Pulmonary artery endothelial cell (primary cell): ENCODE measurements around the gene SOST. TPM values are rescaled to one million over a fixed set of nuclear protein-coding genes. Genes with fewer than 3 reads are reported as not detected.

ENCODE experiments used
- DNase-seq: peaks from one replicate; pipeline ENCODE4 v3.0.0-alpha.2; 2011; ENCODE audit warnings: low read depth, low spot score
- total RNA-seq: library from RNA; depleted of rRNA; stranded (reverse); fragments of >200 nt; gene quantifications from 2 replicates; pipeline ENCODE4 v1.2.3, GENCODE V29; 2014

SOST gene
- total RNA-seq, 1 donor from 2014 or later: not detected

GRCh38 chr17:43774304-43775250 lies 16.0 kb upstream of the SOST start:
- no peak for DNase-seq

- no peak for DNase-seq
Observed at GRCh38 chr17:43772877-43773648, 14.5 kb upstream of the SOST start.

- DNase-seq: no peak
Observed at GRCh38 chr17:43771463-43771862, 12.9 kb upstream of the SOST start.

- DNase-seq: no peak
Observed at GRCh38 chr17:43770957-43771356, 12.4 kb upstream of the SOST start.

GRCh38 chr17:43769859-43770258 lies 11.3 kb upstream of the SOST start:
- DNase-seq: no peak

- no peak for DNase-seq
Observed at GRCh38 chr17:43769426-43769825, 10.8 kb upstream of the SOST start.

GRCh38 chr17:43768943-43769342 lies 10.4 kb upstream of the SOST start:
- DNase-seq: no peak

GRCh38 chr17:43768382-43768781 lies 9.8 kb upstream of the SOST start:
- no peak for DNase-seq

- DNase-seq: no peak
Observed at GRCh38 chr17:43767713-43768059, 9.1 kb upstream of the SOST start.

- DNase-seq: no peak
Observed at GRCh38 chr17:43767053-43767712, 8.6 kb upstream of the SOST start.

GRCh38 chr17:43766413-43767052 lies 7.9 kb upstream of the SOST start:
- DNase-seq: no peak

GRCh38 chr17:43760254-43760852 lies 1.8 kb upstream of the SOST start:
- peak; percentile 73 for DNase-seq

GRCh38 chr17:43759836-43760235 lies 1.2 kb upstream of the SOST start:
- DNase-seq: no peak

GRCh38 chr17:43758086-43758485 lies 505 bp downstream of the SOST start:
- DNase-seq: no peak

GRCh38 chr17:43757171-43757660 lies 1.4 kb downstream of the SOST start:
- no peak for DNase-seq

- DNase-seq: no peak
Observed at GRCh38 chr17:43756201-43756600, 2.4 kb downstream of the SOST start.

GRCh38 chr17:43755389-43755875 lies 3.2 kb downstream of the SOST start:
- DNase-seq: no peak

GRCh38 chr17:43754947-43755346 lies 3.6 kb downstream of the SOST start:
- no peak for DNase-seq

GRCh38 chr17:43753493-43754129 lies 5.0 kb downstream of the SOST start:
- DNase-seq: no peak

- no peak for DNase-seq
Observed at GRCh38 chr17:43750153-43750552, 8.4 kb downstream of the SOST start.
